Measurements from ENCODE around the gene PER3. TPM values are rescaled to one million over a fixed set of nuclear protein-coding genes. Genes with fewer than 3 reads are reported as not detected.

The PER3 gene
- total RNA-seq, 2 experiments from 2014 or later = 2.3 to 2.5 TPM

DNA sequence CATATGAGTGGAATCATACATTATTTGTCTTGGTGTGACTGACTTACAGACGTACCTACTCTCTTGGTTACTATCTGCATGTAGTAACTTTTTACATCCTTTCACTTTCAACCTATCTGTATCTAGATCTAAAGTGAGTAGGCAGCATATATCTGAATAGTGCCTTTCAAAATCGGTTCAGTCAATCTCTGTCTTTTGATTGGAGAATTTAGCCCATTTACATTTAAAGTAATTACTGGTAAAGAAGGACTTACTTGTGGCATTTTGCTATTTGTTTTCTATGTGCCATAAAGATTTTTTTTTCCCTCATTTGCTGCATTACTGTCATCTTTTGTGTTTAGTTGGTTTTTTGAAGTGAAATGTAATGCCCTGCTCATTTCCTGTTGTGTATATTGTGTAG is 54.6 kb downstream of the PER3 start:
- intact Hi-C loops (cut with DNase I, micrococcal nuclease) = no loop called here
- peaks cover 43% of the 10 kb centered on the region for H3K36me3 Mint-ChIP-seq (ENCODE audit: low read depth)
- H3K4me3 Mint-ChIP-seq = no peak overlapping the region
- CTCF ChIA-PET = no interaction called here
- no peaks in the 10 kb centered on the region for H3K27me3 Mint-ChIP-seq
- ATAC-seq (no peak), DNase-seq (no peak)
- H3K4me1 Mint-ChIP-seq = no peaks in the 10 kb centered on the region
- POLR2A ChIA-PET = no interaction called here
- no peak overlapping the region for H3K27ac Mint-ChIP-seq
- peaks cover 9% of the 10 kb centered on the region for H3K9me3 Mint-ChIP-seq (ENCODE audit: low read depth)

GRCh38 chr1:7839526-7839925 is 55.4 kb downstream of the PER3 start:
- peaks cover 41% of the 10 kb centered on the region for H3K36me3 Mint-ChIP-seq (ENCODE audit: low read depth)
- no peaks in the 10 kb centered on the region for H3K4me1 Mint-ChIP-seq
- DNase-seq = no peak
- intact Hi-C loops (cut with DNase I, micrococcal nuclease) = no loop called here
- H3K27me3 Mint-ChIP-seq = no peaks in the 10 kb centered on the region
- CTCF ChIA-PET = no interaction called here
- H3K9me3 Mint-ChIP-seq (ENCODE audit: low read depth) = peaks cover 9% of the 10 kb centered on the region
- no peak for ATAC-seq
- H3K4me3 Mint-ChIP-seq = no peak overlapping the region
- H3K27ac Mint-ChIP-seq = no peak overlapping the region
- POLR2A ChIA-PET = no interaction called here

DNA sequence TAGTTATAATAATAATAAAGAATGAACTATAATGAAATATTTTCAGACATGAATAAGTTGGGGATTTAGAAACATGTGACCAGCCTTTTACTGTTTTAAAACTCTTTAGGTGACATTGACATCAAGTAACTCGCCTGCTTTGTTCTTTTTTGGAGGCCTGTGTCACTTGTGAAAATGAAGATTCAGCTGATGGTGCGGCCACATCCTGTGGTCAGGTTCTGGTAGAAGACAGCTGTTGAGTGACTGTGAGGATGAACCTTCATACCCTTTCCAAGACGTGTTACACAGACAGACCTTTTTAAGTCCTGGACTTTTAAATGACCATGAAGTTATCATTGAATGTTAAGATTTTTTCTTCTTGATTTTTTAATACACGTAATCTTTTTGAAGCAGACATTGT is 58.4 kb downstream of the PER3 start:
- ATAC-seq (no peak), DNase-seq (peak; percentile 24)
- ChIA-PET CTCF (no interaction called here), POLR2A (no interaction called here)
- Mint-ChIP-seq H3K4me3 (no peak overlapping the region), H3K27me3 (no peaks in the 10 kb centered on the region), H3K9me3 (ENCODE audit: low read depth) (peaks cover 7% of the 10 kb centered on the region), H3K27ac (no peak overlapping the region), H3K36me3 (ENCODE audit: low read depth) (peaks cover 26% of the 10 kb centered on the region), H3K4me1 (no peaks in the 10 kb centered on the region)
- intact Hi-C loops (cut with DNase I, micrococcal nuclease) = no loop called here

- CTCF ChIA-PET = interaction anchor here (0.5 to 1.1 kb wide), 3 partner anchors 13 to 142 kb away, joined by 3 read pairs; no protein-coding TSS in a partner anchor
- ATAC-seq = no peak
- H3K27ac Mint-ChIP-seq = no peak overlapping the region
These were observed 61.7 kb downstream of the PER3 start for GRCh38 chr1:7845761-7846160.

GRCh38 chr1:7846656-7847055 is 62.6 kb downstream of the PER3 start:
- ChIA-PET POLR2A (no interaction called here), CTCF (no interaction called here)
- no peak for DNase-seq
- Mint-ChIP-seq H3K27me3 (peaks cover 6% of the 10 kb centered on the region), H3K36me3 (ENCODE audit: low read depth) (no peaks in the 10 kb centered on the region), H3K9me3 (ENCODE audit: low read depth) (no peaks in the 10 kb centered on the region), H3K27ac (no peak overlapping the region), H3K4me1 (no peaks in the 10 kb centered on the region), H3K4me3 (no peak overlapping the region)
- intact Hi-C loops (cut with DNase I, micrococcal nuclease) = no loop called here
- no peak for ATAC-seq

More at GRCh38 chr1:7845761-7846160, 61.7 kb downstream of the PER3 start:
- POLR2A ChIA-PET = no interaction called here
- Mint-ChIP-seq H3K9me3 (ENCODE audit: low read depth) (no peaks in the 10 kb centered on the region), H3K4me1 (no peaks in the 10 kb centered on the region), H3K4me3 (no peak overlapping the region), H3K36me3 (ENCODE audit: low read depth) (peaks cover 1% of the 10 kb centered on the region), H3K27me3 (peaks cover 3% of the 10 kb centered on the region)
- DNase-seq = no peak
- intact Hi-C loops (cut with DNase I, micrococcal nuclease) = no loop called here

DNA sequence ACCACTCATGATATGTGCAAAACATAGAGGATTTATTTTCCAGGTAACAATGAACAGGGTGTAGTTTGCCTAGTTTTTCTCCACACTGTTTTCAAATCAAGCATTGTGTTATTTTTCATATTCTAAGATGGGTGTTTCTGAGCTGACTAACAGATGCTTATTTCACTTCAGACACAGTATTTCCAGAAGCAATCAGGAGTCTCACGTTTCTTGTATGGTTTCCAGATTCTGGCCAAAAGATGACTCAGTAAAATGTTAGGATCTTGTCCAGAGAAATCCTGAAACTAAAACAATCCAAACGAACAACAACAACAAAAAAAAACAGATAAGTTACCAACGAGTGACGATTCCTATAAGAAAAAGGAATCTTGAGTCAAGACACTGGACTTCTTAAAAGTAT is 63.5 kb downstream of the PER3 start:
- H3K4me3 Mint-ChIP-seq = no peak overlapping the region
- no peak for ATAC-seq
- no peaks in the 10 kb centered on the region for H3K9me3 Mint-ChIP-seq (ENCODE audit: low read depth)
- H3K27ac Mint-ChIP-seq = no peak overlapping the region
- no peaks in the 10 kb centered on the region for H3K4me1 Mint-ChIP-seq
- intact Hi-C loops (cut with DNase I, micrococcal nuclease) = no loop called here
- ChIA-PET POLR2A (no interaction called here), CTCF (interaction anchor here (0.7 kb wide), 1 partner anchor 11 kb away, joined by 5 read pairs; no protein-coding TSS in a partner anchor)
- peaks cover 6% of the 10 kb centered on the region for H3K27me3 Mint-ChIP-seq
- no peaks in the 10 kb centered on the region for H3K36me3 Mint-ChIP-seq (ENCODE audit: low read depth)
- DNase-seq = no peak

DNA sequence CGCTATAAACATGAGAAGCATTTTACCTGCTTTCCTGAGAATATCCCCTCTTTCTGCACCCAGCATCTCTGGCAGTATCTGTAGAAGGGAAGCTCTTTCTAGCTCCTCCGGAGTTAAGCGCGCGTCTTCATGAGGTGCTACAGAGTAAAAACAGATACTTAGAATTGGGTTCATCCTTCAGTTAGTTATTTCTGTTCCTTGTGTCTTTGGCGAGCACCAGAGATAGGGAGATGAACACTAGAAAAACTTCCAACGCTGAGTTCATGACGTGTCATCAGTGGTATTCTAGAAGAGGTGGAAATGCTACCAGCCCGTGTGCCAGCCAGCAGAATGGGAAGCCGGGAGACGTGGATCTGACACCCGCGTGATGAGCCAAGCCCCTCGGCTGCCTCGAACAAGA is 66.7 kb downstream of the PER3 start:
- no peak for ATAC-seq
- intact Hi-C loops (cut with DNase I, micrococcal nuclease) = no loop called here
- ChIA-PET CTCF (interaction anchor here (0.6 to 1.4 kb wide), 2 partner anchors 32 to 98 kb away, joined by 3 read pairs; no protein-coding TSS in a partner anchor), POLR2A (no interaction called here)
- no peak overlapping the region for H3K4me3 Mint-ChIP-seq
- peaks cover 10% of the 10 kb centered on the region for H3K27me3 Mint-ChIP-seq
- H3K27ac Mint-ChIP-seq = no peak overlapping the region
- no peaks in the 10 kb centered on the region for H3K36me3 Mint-ChIP-seq (ENCODE audit: low read depth)
- no peak for DNase-seq
- no peaks in the 10 kb centered on the region for H3K9me3 Mint-ChIP-seq (ENCODE audit: low read depth)
- H3K4me1 Mint-ChIP-seq = no peaks in the 10 kb centered on the region

DNA sequence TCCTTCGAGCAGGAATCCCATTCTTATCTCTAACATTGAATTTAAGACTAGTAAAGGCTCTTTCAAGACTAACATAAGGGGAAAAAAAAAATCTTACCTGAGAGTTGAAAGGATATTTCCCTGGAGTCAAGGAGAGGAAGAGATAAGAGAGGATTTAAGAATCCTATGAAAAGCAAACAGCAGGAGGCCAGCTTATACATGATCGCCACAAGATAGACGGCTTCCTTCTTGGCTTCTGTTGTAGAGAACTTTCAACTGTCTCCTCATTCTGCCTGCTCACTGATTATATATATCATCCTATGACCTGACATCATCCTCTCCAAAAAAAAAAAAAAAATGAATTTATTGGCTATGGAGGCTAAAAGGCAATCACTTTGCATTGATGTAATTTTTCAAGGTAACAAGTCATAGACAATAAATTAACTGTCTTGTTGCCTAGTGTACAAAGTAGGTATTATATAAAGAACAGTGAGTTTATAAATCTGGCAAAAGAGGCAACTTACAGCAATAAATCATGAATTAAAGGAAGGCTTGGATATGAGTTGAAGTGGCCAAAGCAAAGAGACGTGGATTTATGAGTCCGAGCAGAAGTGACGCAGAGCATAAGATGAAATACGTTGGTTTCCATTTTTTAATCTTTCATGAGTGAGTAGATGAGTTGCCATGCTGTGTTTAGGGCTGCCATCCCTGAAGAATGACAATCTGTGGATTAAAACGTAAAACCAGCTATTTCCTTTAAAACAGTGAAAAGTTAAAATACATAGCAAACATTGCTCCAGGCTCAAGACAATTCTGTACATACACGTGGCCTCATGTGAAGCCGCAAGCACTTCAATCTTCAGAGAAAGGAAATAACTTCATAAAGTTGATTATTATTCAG is 69.0 kb downstream of the PER3 start, which contains the start of gene UTS2:
UTS2 (minus strand) TSS at position 262 of the 880 bp plus-strand sequence; CDS start at position 200, 62 bp downstream.
- intact Hi-C loops (cut with DNase I, micrococcal nuclease) = no loop called here
- Mint-ChIP-seq H3K4me3 (no peak within 1 kb of the TSS), H3K36me3 (ENCODE audit: low read depth) (no peaks in the 10 kb centered on the region), H3K9me3 (ENCODE audit: low read depth) (no peaks in the 10 kb centered on the region), H3K27me3 (peaks cover 13% of the 10 kb centered on the region), H3K4me1 (peaks cover 5% of the 10 kb centered on the region), H3K27ac (no peak within 1 kb of the TSS)
- DNase-seq (no peak), ATAC-seq (no peak)
- ChIA-PET CTCF (interaction anchor here (1.2 kb wide), 1 partner anchor 185 kb away, joined by 5 read pairs; no protein-coding TSS in a partner anchor), POLR2A (no interaction called here)

DNA sequence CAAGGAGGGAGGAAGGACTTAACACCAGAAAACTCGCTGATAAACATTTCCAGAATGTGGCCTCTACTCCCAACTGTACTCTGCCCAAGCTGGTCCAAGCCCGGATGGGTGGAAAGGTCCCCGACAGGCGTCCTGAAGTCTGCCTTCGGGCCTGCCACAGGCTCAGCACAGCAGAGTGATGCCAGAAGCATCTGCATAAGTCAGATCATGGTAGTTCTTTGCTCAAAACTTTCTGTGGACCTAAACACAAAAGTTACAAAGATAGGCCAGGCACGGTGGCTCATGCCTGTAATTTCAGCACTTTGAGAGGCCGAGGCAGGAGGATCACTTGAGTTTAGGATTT is 69.6 kb downstream of the PER3 start:
- ChIA-PET POLR2A (no interaction called here), CTCF (no interaction called here)
- Mint-ChIP-seq H3K36me3 (ENCODE audit: low read depth) (no peaks in the 10 kb centered on the region), H3K27ac (no peak overlapping the region), H3K4me3 (no peak overlapping the region), H3K4me1 (peaks cover 5% of the 10 kb centered on the region), H3K9me3 (ENCODE audit: low read depth) (no peaks in the 10 kb centered on the region), H3K27me3 (peaks cover 13% of the 10 kb centered on the region)
- DNase-seq (no peak), ATAC-seq (no peak)
- intact Hi-C loops (cut with DNase I, micrococcal nuclease) = no loop called here

GRCh38 chr1:7856345-7856744 is 72.3 kb downstream of the PER3 start:
- peaks cover 9% of the 10 kb centered on the region for H3K27me3 Mint-ChIP-seq
- DNase-seq = peak; percentile 19
- no peaks in the 10 kb centered on the region for H3K9me3 Mint-ChIP-seq (ENCODE audit: low read depth)
- ChIA-PET CTCF (no interaction called here), POLR2A (no interaction called here)
- no peak overlapping the region for H3K27ac Mint-ChIP-seq
- no peaks in the 10 kb centered on the region for H3K36me3 Mint-ChIP-seq (ENCODE audit: low read depth)
- H3K4me1 Mint-ChIP-seq = peaks cover 5% of the 10 kb centered on the region
- no peak overlapping the region for H3K4me3 Mint-ChIP-seq
- intact Hi-C loops (cut with DNase I, micrococcal nuclease) = no loop called here
- no peak for ATAC-seq

GRCh38 chr1:7857000-7857399 is 72.9 kb downstream of the PER3 start:
- Mint-ChIP-seq H3K4me3 (no peak overlapping the region), H3K9me3 (ENCODE audit: low read depth) (no peaks in the 10 kb centered on the region), H3K27me3 (peaks cover 7% of the 10 kb centered on the region), H3K4me1 (peaks cover 5% of the 10 kb centered on the region), H3K36me3 (ENCODE audit: low read depth) (no peaks in the 10 kb centered on the region), H3K27ac (no peak overlapping the region)
- ChIA-PET CTCF (no interaction called here), POLR2A (no interaction called here)
- intact Hi-C loops (cut with DNase I, micrococcal nuclease) = no loop called here
- ATAC-seq = no peak
- DNase-seq = no peak

- Mint-ChIP-seq H3K9me3 (ENCODE audit: low read depth) (no peaks in the 10 kb centered on the region), H3K36me3 (ENCODE audit: low read depth) (no peaks in the 10 kb centered on the region), H3K4me1 (peaks cover 5% of the 10 kb centered on the region), H3K27ac (no peak overlapping the region), H3K4me3 (no peak overlapping the region), H3K27me3 (peaks cover 7% of the 10 kb centered on the region)
- ATAC-seq (no peak), DNase-seq (no peak)
- CTCF ChIA-PET = interaction anchor here (0.9 to 1.2 kb wide), 3 partner anchors 12 to 158 kb away, joined by 3 to 4 read pairs (median 3); no protein-coding TSS in a partner anchor
- POLR2A ChIA-PET = no interaction called here
- intact Hi-C loops (cut with DNase I, micrococcal nuclease) = no loop called here
These were observed 73.9 kb downstream of the PER3 start for GRCh38 chr1:7857985-7858384.

Measured in activated CD4-positive, alpha-beta T cell treated with anti-CD3 and anti-CD28 coated beads for 36 hours (primary cell).